ENCODE measurements around the gene AGFG2. TPM values are rescaled to one million over a fixed set of nuclear protein-coding genes. Genes with fewer than 3 reads are reported as not detected.
"Not testable (repeated sequence)": the region's sequence is repeated elsewhere in the genome, so short reads cannot be mapped to it uniquely, and the experiment has no call there.

The AGFG2 gene
- total RNA-seq, 1 donor from 2014 or later = 36.0 TPM

GRCh38 chr7:100532165-100533022 is 6.6 kb upstream of the AGFG2 start:
- Histone ChIP-seq H3K4me3 (no peak overlapping the region), H3K4me1 (no peaks in the 10 kb centered on the region), H3K27me3 (no peaks in the 10 kb centered on the region), H3K9me3 (no peaks in the 10 kb centered on the region), H3K36me3 (no peaks in the 10 kb centered on the region), H3K27ac (no peak overlapping the region)
- no peak for TF ChIP-seq CTCF (IDR thresholded peaks at IDR 0.05)
- intact Hi-C loops (cut with DNase I) = no loop called here
- ATAC-seq = no peak
- no peak for DNase-seq

GRCh38 chr7:100535982-100536381 is 3.0 kb upstream of the AGFG2 start:
- H3K36me3 ChIP-seq; H3K9me3 ChIP-seq; H3K4me3 ChIP-seq; H3K27ac ChIP-seq; H3K27me3 ChIP-seq; intact Hi-C loops (cut with DNase I); ATAC-seq; DNase-seq: not testable (repeated sequence)
- H3K4me1 ChIP-seq = peaks cover 11% of the 10 kb centered on the region

GRCh38 chr7:100536695-100537094 is 2.3 kb upstream of the AGFG2 start:
- H3K9me3 ChIP-seq; DNase-seq; intact Hi-C loops (cut with DNase I): not testable (repeated sequence)

GRCh38 chr7:100538348-100538653 is 702 bp upstream of the AGFG2 start:
- Histone ChIP-seq H3K27ac (peak overlapping the region; percentile 47), H3K4me3 (peak overlapping the region; percentile 75), H3K36me3 (no peaks in the 10 kb centered on the region), H3K9me3 (no peaks in the 10 kb centered on the region), H3K4me1 (peaks cover 11% of the 10 kb centered on the region), H3K27me3 (no peaks in the 10 kb centered on the region)
- no peak for TF ChIP-seq CTCF (IDR thresholded peaks at IDR 0.05)
- ATAC-seq (no peak), DNase-seq (no peak)
- intact Hi-C loops (cut with DNase I) = no loop called here

More at GRCh38 chr7:100536695-100537094, 2.3 kb upstream of the AGFG2 start:
- H3K36me3 ChIP-seq, H3K27me3 ChIP-seq, H3K27ac ChIP-seq, ATAC-seq, H3K4me3 ChIP-seq: not testable (repeated sequence)
- H3K4me1 ChIP-seq = peaks cover 11% of the 10 kb centered on the region

- no peaks in the 10 kb centered on the region for H3K27me3 ChIP-seq
- ATAC-seq = no peak
- peak overlapping the region; percentile 74 for H3K27ac ChIP-seq
- intact Hi-C loops (cut with DNase I) = no loop called here
- no peak for TF ChIP-seq CTCF (IDR thresholded peaks at IDR 0.05)
- H3K36me3 ChIP-seq = no peaks in the 10 kb centered on the region
- DNase-seq = no peak
- peak overlapping the region; percentile 75 for H3K4me3 ChIP-seq
- no peaks in the 10 kb centered on the region for H3K9me3 ChIP-seq
- peaks cover 19% of the 10 kb centered on the region for H3K4me1 ChIP-seq
These were observed 518 bp downstream of the AGFG2 start for GRCh38 chr7:100539436-100540006.

- intact Hi-C loops (cut with DNase I) = no loop called here
- peak overlapping the region; percentile 51 for H3K27ac ChIP-seq
These were observed 1.2 kb downstream of the AGFG2 start for GRCh38 chr7:100540073-100540723.

GRCh38 chr7:100541309-100541708 is 2.3 kb downstream of the AGFG2 start:
- H3K27ac ChIP-seq; ATAC-seq; H3K36me3 ChIP-seq; H3K9me3 ChIP-seq; H3K27me3 ChIP-seq; H3K4me3 ChIP-seq; DNase-seq; intact Hi-C loops (cut with DNase I): not testable (repeated sequence)
- peaks cover 37% of the 10 kb centered on the region for H3K4me1 ChIP-seq

More at GRCh38 chr7:100540073-100540723, 1.2 kb downstream of the AGFG2 start:
- ATAC-seq (no peak), DNase-seq (no peak)
- no peak for TF ChIP-seq CTCF (IDR thresholded peaks at IDR 0.05)
- H3K4me3 ChIP-seq = peak overlapping the region; percentile 75
- H3K36me3 ChIP-seq = no peaks in the 10 kb centered on the region
- H3K4me1 ChIP-seq = peaks cover 26% of the 10 kb centered on the region
- H3K9me3 ChIP-seq = no peaks in the 10 kb centered on the region
- no peaks in the 10 kb centered on the region for H3K27me3 ChIP-seq
